Skeletal muscle cell (primary cell): ENCODE measurements around the gene MLLT10.

ENCODE experiments used
- DNase-seq: peaks from one replicate; pipeline ENCODE4 v3.0.0-alpha.2; 2010; ENCODE audit warnings: low read depth
- H3K4me3 ChIP-seq: 2 replicates; pipeline ENCODE4 v1.5.1; 2011; ENCODE audit warnings: low read depth, mild to moderate bottlenecking, control low read depth, low read length, moderate library complexity

The MLLT10 gene

GRCh38 chr10:21514129-21514817 is 19.8 kb upstream of the MLLT10 start:
- H3K4me3 ChIP-seq: no peak overlapping the region
- no peak for DNase-seq

GRCh38 chr10:21514818-21515351 is 19.1 kb upstream of the MLLT10 start:
- peak overlapping the region; percentile 9 for H3K4me3 ChIP-seq
- DNase-seq: no peak

GRCh38 chr10:21515361-21516241 is 18.4 kb upstream of the MLLT10 start:
- DNase-seq: no peak
- H3K4me3 ChIP-seq: peak overlapping the region; percentile 59

DNA sequence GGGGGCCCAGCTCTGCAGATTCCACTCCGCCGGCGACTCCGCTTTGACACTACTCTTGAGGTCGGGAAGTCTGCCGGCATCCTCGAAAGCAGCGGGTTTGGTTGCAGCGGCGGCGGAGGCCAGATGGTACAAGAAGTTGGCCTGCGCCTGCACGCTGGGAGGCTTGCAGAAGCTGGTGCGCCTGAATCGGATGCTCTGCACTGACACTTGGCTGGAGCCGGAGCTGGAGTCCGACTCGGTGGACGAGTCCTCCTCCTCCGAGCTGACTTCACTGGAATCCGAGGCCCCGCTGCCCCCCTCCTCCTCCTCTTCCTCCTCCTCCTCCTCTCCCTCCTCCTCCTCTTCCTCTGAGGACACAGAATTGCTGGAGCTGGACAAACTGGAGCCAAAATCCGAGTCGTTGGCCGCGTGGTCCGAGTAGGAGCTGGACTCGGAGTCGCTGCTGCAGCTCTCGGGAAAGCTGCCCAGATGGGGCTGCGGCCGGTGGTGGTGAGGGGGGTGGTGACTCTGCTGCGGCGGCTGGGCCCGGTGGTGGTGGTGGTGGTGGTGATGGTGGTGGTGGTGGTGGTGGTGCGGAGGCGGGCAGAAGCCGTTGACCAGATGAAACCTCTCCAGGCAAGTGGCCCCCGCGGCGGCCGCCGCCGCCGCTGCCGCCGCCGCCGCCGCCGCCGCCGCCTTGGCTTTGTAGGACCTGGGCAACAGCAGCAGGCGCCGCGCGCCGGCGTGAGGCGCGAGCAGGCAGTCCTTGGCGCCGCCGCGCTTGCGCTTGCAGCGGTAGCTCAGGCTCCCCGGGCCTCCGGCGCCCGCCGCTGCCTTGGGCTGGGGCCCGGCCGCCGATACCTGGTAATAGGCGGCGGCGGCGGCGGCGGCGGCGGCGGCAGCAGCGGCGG is 17.5 kb upstream of the MLLT10 start:
- DNase-seq: no peak
- peak overlapping the region; percentile 59 for H3K4me3 ChIP-seq

GRCh38 chr10:21517134-21518031 is 16.6 kb upstream of the MLLT10 start:
- H3K4me3 ChIP-seq: peak overlapping the region; percentile 59
- no peak for DNase-seq

DNA sequence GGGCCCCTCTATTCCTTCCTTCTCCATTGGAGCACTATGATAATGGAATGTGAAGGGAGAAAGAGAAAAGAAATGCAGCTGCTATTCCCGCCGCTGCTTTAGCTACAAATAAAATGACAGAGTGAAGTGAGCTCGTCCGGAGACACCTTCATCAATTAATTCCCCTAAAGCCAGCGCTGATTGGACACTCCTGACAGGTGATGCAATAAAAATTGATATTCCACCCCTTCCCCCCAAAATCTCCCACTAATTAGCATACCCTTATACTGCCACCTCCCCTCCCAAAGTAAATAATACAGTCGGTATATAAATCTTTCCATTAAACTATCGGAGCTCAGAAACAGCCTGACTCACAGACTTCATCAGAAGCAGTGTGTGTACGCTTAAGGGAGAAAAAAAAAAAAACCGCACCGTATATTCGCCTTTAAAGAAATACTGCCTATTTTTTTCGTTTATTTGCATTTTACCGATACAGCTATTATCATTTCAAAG is 15.8 kb upstream of the MLLT10 start:
- H3K4me3 ChIP-seq: peak overlapping the region; percentile 59
- DNase-seq: no peak

DNA sequence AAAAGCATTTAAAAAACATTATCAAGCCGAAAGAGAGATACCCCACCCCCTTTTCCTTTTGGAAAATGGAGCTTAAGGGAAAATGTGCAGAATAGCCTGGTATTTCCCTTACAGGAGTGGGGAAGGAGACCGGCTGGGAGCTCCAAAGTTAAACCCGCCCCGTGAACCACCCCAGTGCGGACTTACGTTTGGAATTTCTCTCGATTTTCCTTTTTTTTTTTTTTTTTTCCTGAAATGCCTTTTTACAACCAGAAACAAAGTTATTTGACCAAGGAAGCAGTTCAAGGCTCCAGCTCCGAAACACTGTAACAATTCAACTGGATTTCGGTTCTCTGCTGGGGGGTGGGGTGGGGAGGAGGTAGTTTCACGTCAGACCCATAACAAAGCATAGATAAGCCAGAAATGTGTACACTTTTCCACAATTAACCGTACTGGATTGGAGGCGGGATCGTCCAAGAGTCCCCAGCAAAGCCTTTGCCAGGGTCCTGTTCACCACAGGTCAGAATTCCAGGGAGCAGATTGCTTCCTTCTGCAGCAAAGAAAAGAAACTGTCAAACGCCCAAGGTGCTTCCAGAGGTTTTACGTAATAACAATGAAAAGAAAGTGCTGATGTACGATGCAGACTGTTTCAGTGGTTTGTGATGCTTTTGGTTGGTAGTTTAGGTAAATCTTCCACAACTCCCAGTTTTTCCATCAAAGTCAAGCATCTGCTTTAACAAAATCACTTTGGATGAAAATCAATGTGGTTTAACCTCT is 15.2 kb upstream of the MLLT10 start:
- DNase-seq: no peak
- H3K4me3 ChIP-seq: peak overlapping the region; percentile 59

DNA sequence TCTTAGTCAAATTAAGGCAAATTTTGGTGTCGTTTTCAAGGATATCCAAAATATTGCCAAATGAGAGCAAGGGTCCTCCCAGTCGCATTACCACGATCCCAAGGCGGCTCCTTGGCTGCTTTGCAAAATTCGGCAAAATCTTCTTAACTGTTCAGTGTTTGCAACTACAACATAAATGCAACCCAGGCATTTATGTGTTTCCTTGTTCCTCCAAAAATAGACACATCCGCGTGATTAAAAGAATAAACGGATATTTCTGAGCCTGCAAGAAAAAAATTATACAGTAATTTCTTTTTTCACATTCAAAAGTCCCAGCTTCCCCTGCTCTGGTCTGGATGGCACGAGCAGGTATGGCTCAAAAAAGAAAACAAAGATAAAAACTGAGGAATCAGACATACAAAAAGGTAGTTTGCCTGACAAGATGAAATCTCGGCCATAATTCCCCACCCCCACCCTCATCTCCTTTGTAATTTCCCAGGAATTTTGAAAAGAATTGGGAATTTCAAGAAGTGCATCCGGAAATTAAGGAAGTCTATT is 14.6 kb upstream of the MLLT10 start:
- DNase-seq: no peak
- peak overlapping the region; percentile 59 for H3K4me3 ChIP-seq

DNA sequence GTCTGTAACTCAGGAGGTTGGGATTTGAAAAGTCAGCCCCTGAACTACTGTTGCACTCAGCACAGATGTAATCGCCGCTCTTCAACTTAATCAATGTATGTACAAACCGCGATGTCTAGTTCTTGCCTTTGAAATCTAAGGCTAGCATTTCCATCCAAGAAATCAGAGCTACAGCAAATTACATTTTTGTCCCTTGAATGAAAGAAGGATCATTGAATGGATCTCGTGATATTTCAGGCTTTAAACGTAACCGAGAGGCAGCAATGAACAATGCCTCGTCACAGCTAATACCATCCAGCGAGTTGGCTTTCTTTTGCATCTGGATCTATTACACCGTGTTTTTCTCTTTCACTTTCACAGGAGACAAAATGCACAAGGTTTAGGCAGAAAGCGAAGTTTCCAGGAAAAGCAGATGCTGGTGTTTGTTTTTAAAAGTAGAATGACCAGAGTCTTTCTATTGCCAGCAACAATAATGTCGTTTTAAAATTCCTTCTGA is 14.0 kb upstream of the MLLT10 start:
- H3K4me3 ChIP-seq: peak overlapping the region; percentile 59
- no peak for DNase-seq

- no peak for DNase-seq
- no peak overlapping the region for H3K4me3 ChIP-seq
These were observed 13.5 kb upstream of the MLLT10 start for GRCh38 chr10:21520509-21520908.

DNA sequence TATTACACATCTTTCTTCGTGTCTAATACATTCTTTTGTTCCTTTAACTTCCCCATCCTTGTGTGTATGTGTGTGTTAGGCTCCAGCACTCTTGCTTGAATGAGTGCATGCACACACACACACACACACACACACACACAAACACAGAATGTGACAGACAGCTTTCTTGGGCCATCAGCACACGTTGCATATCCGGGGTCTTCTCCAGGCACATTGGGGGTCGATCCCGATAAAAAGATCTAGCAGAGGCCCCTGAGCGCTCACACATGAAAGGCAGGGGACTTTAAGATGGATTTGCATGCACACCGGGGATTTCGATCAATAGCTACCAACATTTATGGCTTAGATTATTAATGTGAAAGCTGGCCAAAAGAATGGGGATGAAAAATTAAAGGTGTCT is 13.1 kb upstream of the MLLT10 start:
- no peak for DNase-seq

GRCh38 chr10:21521751-21522533 is 12.1 kb upstream of the MLLT10 start:
- no peak for DNase-seq
- no peak overlapping the region for H3K4me3 ChIP-seq

More for the DNA sequence above, 13.1 kb upstream of the MLLT10 start:
- no peak overlapping the region for H3K4me3 ChIP-seq

- no peak overlapping the region for H3K4me3 ChIP-seq
- no peak for DNase-seq
These were observed 11.2 kb upstream of the MLLT10 start for GRCh38 chr10:21522631-21523406.

DNA sequence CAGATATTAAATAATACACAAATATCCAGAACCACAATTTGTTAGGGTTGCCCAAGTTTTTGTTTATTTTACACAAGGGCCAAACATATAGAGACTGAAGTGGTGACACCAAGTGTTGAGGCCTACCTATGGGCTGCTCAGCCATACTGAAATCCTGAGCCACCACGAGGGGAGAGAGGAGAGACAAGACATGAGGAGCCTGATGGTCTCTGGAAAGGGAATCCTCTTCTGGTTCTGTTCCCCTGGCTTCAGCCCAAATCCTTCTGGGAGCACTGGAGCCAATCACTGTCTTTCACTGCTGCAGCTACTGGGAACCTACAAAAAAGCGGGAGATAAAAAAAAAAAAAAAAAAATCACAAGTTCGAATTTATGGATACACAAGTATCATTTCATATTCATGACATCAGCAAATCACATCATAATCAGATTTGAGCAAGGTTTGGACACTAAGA is 10.4 kb upstream of the MLLT10 start:
- H3K4me3 ChIP-seq: no peak overlapping the region
- no peak for DNase-seq

DNA sequence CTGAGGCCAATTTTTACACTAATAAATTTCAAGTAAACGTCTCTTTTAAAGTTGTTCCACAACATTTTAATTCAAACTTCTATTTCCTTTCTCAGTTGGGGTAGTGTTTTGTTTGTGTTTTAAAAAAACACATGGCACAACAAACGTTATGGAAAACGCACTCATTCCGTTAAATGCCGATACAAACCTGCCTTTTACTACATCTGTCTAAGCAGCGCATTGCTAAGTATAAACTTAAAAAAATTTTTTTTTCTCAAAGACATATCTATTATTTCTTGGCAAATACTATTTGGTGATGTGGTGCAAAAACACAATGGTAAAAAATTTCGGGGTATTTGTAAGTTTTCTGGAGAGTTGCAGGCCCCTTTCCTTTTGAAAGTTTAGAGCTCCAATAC is 9.9 kb upstream of the MLLT10 start:
- no peak for DNase-seq
- peak overlapping the region; percentile 67 for H3K4me3 ChIP-seq
